K562 (cell line): ENCODE data around the gene LAT. TPM values are rescaled to one million over a fixed set of nuclear protein-coding genes. Genes with fewer than 3 reads are reported as not detected.

Source experiments
- AFF4 ChIP-seq: sonication (generic); formaldehyde crosslinking; IDR thresholded peaks from 2 replicates; pipeline ENCODE4 v1.8.0; 2023; ENCODE audit warnings: mild to moderate bottlenecking, missing genetic modification reagents
- FOSL1 ChIP-seq: fragments of 200-800 bp; sonication (Bioruptor generic); conservative IDR thresholded peaks from 2 replicates; pipeline ENCODE4 v1.6.1; 2016; ENCODE audit warnings: missing genetic modification characterization, missing compliant biosample characterization
- HOMEZ ChIP-seq: fragments of 250-450 bp; sonication (Bioruptor Pico); IDR thresholded peaks from 2 replicates; pipeline ENCODE4 v1.4.0; 2020; ENCODE audit warnings: mild to moderate bottlenecking, moderate library complexity
- MTA3 ChIP-seq: fragments of 450-650 bp; formaldehyde crosslinking; IDR thresholded peaks from 2 replicates; pipeline ENCODE4 v1.6.1; 2017; ENCODE audit warnings: mild to moderate bottlenecking, borderline replicate concordance
- NFRKB ChIP-seq: fragments of 450-650 bp; IDR thresholded peaks from 2 replicates; pipeline ENCODE4 v1.6.1; 2016; ENCODE audit warnings: low read depth
- TEAD4 ChIP-seq, 2 experiments: sonication (generic) in 1 of 2; formaldehyde crosslinking in 1 of 2; IDR thresholded peaks; 2 replicates each; pipeline versions ENCODE4 v1.6.1 to v1.8.0; 2012 to 2022; ENCODE audit warnings: borderline replicate concordance in 1 of 2, inconsistent platforms in 1 of 2, low read length in 1 of 2, mild to moderate bottlenecking in 1 of 2, missing genetic modification reagents in 1 of 2
- polyA plus RNA-seq, 8 experiments: library from polyadenylated mRNA; depleted of rRNA in 4 of 8; stranded (reverse) in 5 of 8; unstranded in 3 of 8; fragments of >200 nt; fragmentation: Nextera tagmentation in 2 of 8; fragmentation: Illumina TruSeq in 1 of 8; extraction: Ambion mirVana in 2 of 8; extraction: Trizol in 1 of 8; gene quantifications; 2 replicates each; pipeline versions ENCODE4 v1.2.1 to v1.2.3, GENCODE V29; 2011 to 2014; ENCODE audit warnings: inconsistent platforms in 1 of 8, missing spikeins in 1 of 8
- total RNA-seq, 7 experiments: library from RNA; depleted of rRNA in 6 of 7; stranded (reverse); fragments of >200 nt in 6 of 7; fragmentation: Illumina TruSeq in 2 of 7; extraction: Trizol in 2 of 7; gene quantifications; 2 replicates each; pipeline versions ENCODE4 v1.2.1 to v1.2.3, GENCODE V29; 2011 to 2021; ENCODE audit warnings: low replicate concordance in 1 of 7
- TF ChIP-seq, protein P1 (sequence below): IDR thresholded peaks from 3 replicates; pipeline ENCODE4 v1.6.1; 2011; ENCODE audit warnings: borderline replicate concordance, mild to moderate bottlenecking; ENCODE audit not compliant: insufficient read length, insufficient read depth

The LAT gene
- total and polyA plus RNA-seq, 9 of the 15 experiments (the other 6 are each of a cell fraction or from before 2014, with no cell fraction given) = 0.40 to 4.2 (median 1.3) TPM

DNA sequence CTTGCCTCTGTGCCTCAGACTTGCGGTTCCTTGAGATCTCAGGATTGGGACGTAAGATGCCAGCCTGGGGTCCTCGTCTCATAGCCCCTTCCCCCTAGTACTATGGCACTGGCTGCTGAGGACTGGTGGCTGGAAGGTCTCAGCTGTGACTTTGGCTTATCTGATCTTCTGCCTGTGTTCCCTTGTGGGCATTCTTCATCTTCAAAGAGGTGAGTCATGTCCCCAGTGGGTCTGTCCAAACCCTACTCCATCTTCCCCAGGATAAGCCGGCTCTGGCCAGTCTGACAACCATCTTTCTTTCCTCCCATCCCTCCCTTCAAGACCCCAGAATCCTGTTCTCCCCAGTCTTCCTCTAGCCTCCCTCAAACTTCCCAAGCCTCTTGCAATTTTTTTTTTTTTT, 49.5 kb upstream of the LAT start (continued):
- TF ChIP-seq AFF4 (no peak), NFRKB (no peak), MTA3 (no peak), TEAD4 (IDR thresholded peaks at IDR 0.05; ENCODE audit: low read length) (no peak), TEAD4 (CRISPR knock-in tag; IDR thresholded peaks at IDR 0.05; ENCODE audit: borderline replicate concordance) (no peak), FOSL1 (tag) (peak; percentile 65), HOMEZ (CRISPR knock-in tag) (no peak)
- TF ChIP-seq, protein P1, sequence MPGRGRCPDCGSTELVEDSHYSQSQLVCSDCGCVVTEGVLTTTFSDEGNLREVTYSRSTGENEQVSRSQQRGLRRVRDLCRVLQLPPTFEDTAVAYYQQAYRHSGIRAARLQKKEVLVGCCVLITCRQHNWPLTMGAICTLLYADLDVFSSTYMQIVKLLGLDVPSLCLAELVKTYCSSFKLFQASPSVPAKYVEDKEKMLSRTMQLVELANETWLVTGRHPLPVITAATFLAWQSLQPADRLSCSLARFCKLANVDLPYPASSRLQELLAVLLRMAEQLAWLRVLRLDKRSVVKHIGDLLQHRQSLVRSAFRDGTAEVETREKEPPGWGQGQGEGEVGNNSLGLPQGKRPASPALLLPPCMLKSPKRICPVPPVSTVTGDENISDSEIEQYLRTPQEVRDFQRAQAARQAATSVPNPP = no peak
- TF ChIP-seq, all 486 proteins: peak for 14
